GM12878 (cell line): ENCODE data around the gene TJP1. TPM values are rescaled to one million over a fixed set of nuclear protein-coding genes. Genes with fewer than 3 reads are reported as not detected.

Experiments
- ATAC-seq: fragments of 200-7000 bp; cut with Tn5 transposase; 3 replicates; pipeline ENCODE4 v1.9.1; 2020; ENCODE audit warnings: mild to moderate bottlenecking, moderate library complexity
- BruUV-seq: library from RNA; stranded (reverse); fragments of 400-500 nt; replicated peaks from 2 replicates; lab custom pipeline; 2021; lab: Mats Ljungman, UMichigan
- CTCF ChIA-PET: fragments of 300-600 bp; sonication (Branson Sonifier 250); formaldehyde crosslinking; extraction: SDS; loops from one replicate; lab custom pipeline; 2021; ENCODE audit warnings: inconsistent platforms; lab: Yijun Ruan, JAX
- POLR2A ChIA-PET: fragments of 350-600 bp; formaldehyde crosslinking; extraction: SDS; loops from one replicate; lab custom pipeline; 2021; ENCODE audit warnings: inconsistent platforms; lab: Charles Lee
- RAD21 ChIA-PET: fragments of 300-600 bp; sonication (Branson Sonifier 250); formaldehyde crosslinking; loops from one replicate; lab custom pipeline; 2023; ENCODE audit warnings: antibody characterized with exemption; ENCODE audit not compliant: unreplicated experiment; lab: Charles Lee
- SMC1A ChIA-PET: fragments of 300-600 bp; sonication (Branson Sonifier 250); formaldehyde crosslinking; loops from one replicate; lab custom pipeline; 2023; ENCODE audit not compliant: unreplicated experiment, uncharacterized antibody; lab: Charles Lee
- DNase-seq: peaks from one replicate; pipeline ENCODE4 v3.0.0-alpha.2; 2011; ENCODE audit warnings: low read depth, low spot score
- FAIRE-seq: peaks from 3 replicates; lab custom pipeline; 2011; peaks lifted over from hg19 to GRCh38; lab: Jason Lieb, UNC
- H2AFZ ChIP-seq: 2 replicates; pipeline ENCODE4 v1.6.0; 2011; ENCODE audit warnings: low read depth, low read length, control low read depth; ENCODE audit not compliant: control insufficient read depth
- H3K27ac ChIP-seq: 2 replicates; pipeline ENCODE4 v1.5.1; 2011; ENCODE audit warnings: control low read depth; ENCODE audit not compliant: control insufficient read depth, insufficient read depth
- H3K27me3 ChIP-seq, 2 experiments: replicated peaks in 1 of 2; 2 replicates each; pipeline versions ENCODE4 v1.6.0 to v1.6.1; 2011; ENCODE audit warnings: low read length in 1 of 2; ENCODE audit not compliant: control insufficient read depth in 2 of 2, insufficient read depth in 2 of 2
- H3K36me3 ChIP-seq, 2 experiments: 2 replicates each; pipeline ENCODE4 v1.5.1; 2011; ENCODE audit warnings: low read length in 1 of 2; ENCODE audit not compliant: control insufficient read depth in 2 of 2, insufficient read depth in 2 of 2
- H3K4me1 ChIP-seq: 2 replicates; pipeline ENCODE4 v1.6.1; 2011; ENCODE audit warnings: mild to moderate bottlenecking, low read length, moderate library complexity, mixed read lengths; ENCODE audit not compliant: control insufficient read depth, insufficient read depth
- H3K4me2 ChIP-seq: 2 replicates; pipeline ENCODE4 v1.6.0; 2011; ENCODE audit warnings: control low read depth; ENCODE audit not compliant: control insufficient read depth, insufficient read depth
- H3K4me3 ChIP-seq: fragments of 200-600 bp; sonication (generic); 2 replicates; pipeline ENCODE4 v1.5.1; 2016
- H3K79me2 ChIP-seq: 2 replicates; pipeline ENCODE4 v1.6.0; 2011; ENCODE audit warnings: low read length; ENCODE audit not compliant: control insufficient read depth, insufficient read depth
- H3K9ac ChIP-seq: 2 replicates; pipeline ENCODE4 v1.8.0; 2011; ENCODE audit warnings: low read length, control low read depth, mixed read lengths; ENCODE audit not compliant: control insufficient read depth, insufficient read depth
- H3K9me3 ChIP-seq: replicated peaks from 3 replicates; pipeline ENCODE4 v1.5.1; 2011; ENCODE audit warnings: mild to moderate bottlenecking, low read length; ENCODE audit not compliant: control insufficient read depth, insufficient read depth
- H4K20me1 ChIP-seq: 2 replicates; pipeline ENCODE4 v1.6.0; 2011; ENCODE audit not compliant: control insufficient read depth, insufficient read depth
- MAX ChIP-seq: IDR thresholded peaks from 2 replicates; pipeline ENCODE4 v1.6.1; 2012; ENCODE audit warnings: low read depth, low read length, improper control_type of control experiment
- MTA3 ChIP-seq: IDR thresholded peaks from 2 replicates; pipeline ENCODE4 v1.6.1; 2012; ENCODE audit warnings: low read length, inconsistent platforms, borderline replicate concordance
- POU2F2 ChIP-seq: IDR thresholded peaks from 3 replicates; pipeline ENCODE4 v1.6.1; 2011; ENCODE audit warnings: low read depth, mild to moderate bottlenecking, low read length, borderline replicate concordance
- RB1 ChIP-seq: fragments of 450-650 bp; formaldehyde crosslinking; IDR thresholded peaks from 2 replicates; pipeline ENCODE4 v1.6.1; 2017; ENCODE audit warnings: mild to moderate bottlenecking, borderline replicate concordance
- SRF ChIP-seq, 2 experiments: IDR thresholded peaks; 2 replicates each; pipeline ENCODE4 v1.6.1; 2011; ENCODE audit warnings: low read depth in 2 of 2, low read length in 2 of 2, mild to moderate bottlenecking in 1 of 2, moderate library complexity in 1 of 2
- TAF1 ChIP-seq: IDR thresholded peaks from 2 replicates; pipeline ENCODE4 v1.6.1; 2011; ENCODE audit warnings: mild to moderate bottlenecking, low read depth, low read length, borderline replicate concordance
- WGBS: methylation state at CpG from one replicate; pipeline ENCODE4 v1.1.6; 2016; ENCODE audit warnings: low lambda C conversion rate; ENCODE audit not compliant: insufficient replicate concordance, insufficient coverage; ENCODE audit errors: missing lambda C conversion rate; 5-methylcytosine and 5-hydroxymethylcytosine counted together
- in situ Hi-C: fragments of 300-500 bp; cut with MboI; formaldehyde crosslinking; loops from 9 replicates; pipeline ENCODE4 v1.14.3; 2018; ENCODE audit warnings: mixed read lengths
- intact Hi-C: fragments of 100-400 bp; cut with micrococcal nuclease; formaldehyde crosslinking; loops from one replicate; pipeline ENCODE4 v1.14.2; 2022; ENCODE audit not compliant: unreplicated experiment
- polyA plus RNA-seq, 11 experiments: library from polyadenylated mRNA; depleted of rRNA in 4 of 11; unstranded in 6 of 11; stranded (reverse) in 5 of 11; fragments of >200 nt; fragmentation: Nextera tagmentation in 4 of 11; fragmentation: Illumina TruSeq in 1 of 11; extraction: Ambion mirVana in 4 of 11; extraction: Trizol in 1 of 11; gene quantifications; 1 replicate in 1 of 11; 2 replicates in 10 of 11; pipeline versions ENCODE4 v1.2.1 to v1.2.3, GENCODE V29; 2011 to 2016; ENCODE audit warnings: inconsistent platforms in 2 of 11, missing spikeins in 2 of 11, low read depth in 1 of 11
- total RNA-seq, 4 experiments: library from RNA; depleted of rRNA in 3 of 4; stranded (reverse); fragments of >200 nt in 3 of 4; fragmentation: Illumina TruSeq in 1 of 4; extraction: Trizol in 1 of 4; gene quantifications; 2 replicates each; pipeline versions ENCODE4 v1.2.1 to v1.2.3, GENCODE V29; 2013 to 2021

TJP1 gene
- total and polyA plus RNA-seq, 10 of the 15 experiments (the other 5 are each of a cell fraction or from before 2014, with no cell fraction given): 0.01 to 0.49 (median 0.08) TPM; not detected in 7

- H3K4me3 ChIP-seq: no peak overlapping the region
- no peak overlapping the region for H3K27ac ChIP-seq
- H3K4me2 ChIP-seq: no peak overlapping the region
- H3K4me1 ChIP-seq: no peaks in the 10 kb centered on the region
- H2AFZ ChIP-seq: no peak overlapping the region
- POLR2A ChIA-PET: no interaction called here
- no peak for ATAC-seq
- SMC1A ChIA-PET: no interaction called here
- H3K9ac ChIP-seq: no peak overlapping the region
- H3K9me3 ChIP-seq: no peaks in the 10 kb centered on the region
- CTCF ChIA-PET: no interaction called here
- no peaks in the 10 kb centered on the region for H3K36me3 ChIP-seq
- 6% methylated on average over 1 of the region's 1 CpG for WGBS
- in situ Hi-C loops: no loop called here
- no peaks in the 10 kb centered on the region for H4K20me1 ChIP-seq
- TF ChIP-seq TAF1 (no peak), MAX (no peak), POU2F2 (no peak)
- TF ChIP-seq, all 136 proteins: peak for 0
- BruUV-seq: no TSS peak
- RAD21 ChIA-PET: no interaction called here
- Histone ChIP-seq H3K79me2 (no peaks in the 10 kb centered on the region), H3K27me3 (no peaks in the 10 kb centered on the region)
- intact Hi-C loops: no loop called here
- FAIRE-seq (no peak), DNase-seq (no peak)
Observed at GRCh38 chr15:29795610-29796009, 26.7 kb downstream of the TJP1 start.

- no peak overlapping the region for H3K4me2 ChIP-seq
- in situ Hi-C loops: no loop called here
- ATAC-seq: no peak
- TF ChIP-seq SRF (IDR thresholded peaks at IDR 0.05; ENCODE audit: low read depth in 2 of 2, low read length in 2 of 2): no peak
- no peak for TF ChIP-seq RB1
- no peak for TF ChIP-seq MTA3
- TF ChIP-seq, all 136 proteins: peak for 0
- FAIRE-seq: no peak
- 2% methylated on average over 2 of the region's 2 CpGs for WGBS
- SMC1A ChIA-PET: no interaction called here
- BruUV-seq: no TSS peak
- CTCF ChIA-PET: no interaction called here
- H3K27me3 ChIP-seq: no peaks in the 10 kb centered on the region
- no peak for DNase-seq
- no peaks in the 10 kb centered on the region for H4K20me1 ChIP-seq
- no peak overlapping the region for H3K4me3 ChIP-seq
- H3K79me2 ChIP-seq: no peaks in the 10 kb centered on the region
- H3K4me1 ChIP-seq: no peaks in the 10 kb centered on the region
- intact Hi-C loops: no loop called here
- no peaks in the 10 kb centered on the region for H3K36me3 ChIP-seq
- no peak overlapping the region for H2AFZ ChIP-seq
- POLR2A ChIA-PET: no interaction called here
- no peak overlapping the region for H3K27ac ChIP-seq
- RAD21 ChIA-PET: no interaction called here
- no peaks in the 10 kb centered on the region for H3K9me3 ChIP-seq
- no peak overlapping the region for H3K9ac ChIP-seq
Observed at GRCh38 chr15:29792426-29793159, 29.7 kb downstream of the TJP1 start.
